A204.1 (cell line): ENCODE measurements around the gene OR9Q1.
"Not testable (repeated sequence)": the region's sequence is repeated elsewhere in the genome, so short reads cannot be mapped to it uniquely, and the experiment has no call there.

Experiments
- FAIRE-seq: peaks from 2 replicates; lab custom pipeline; 2012; peaks lifted over from hg19 to GRCh38; lab: Jason Lieb, UNC

OR9Q1 gene

GRCh38 chr11:58135171-58135570 lies 111.5 kb downstream of the OR9Q1 start:
- no peak for FAIRE-seq

DNA sequence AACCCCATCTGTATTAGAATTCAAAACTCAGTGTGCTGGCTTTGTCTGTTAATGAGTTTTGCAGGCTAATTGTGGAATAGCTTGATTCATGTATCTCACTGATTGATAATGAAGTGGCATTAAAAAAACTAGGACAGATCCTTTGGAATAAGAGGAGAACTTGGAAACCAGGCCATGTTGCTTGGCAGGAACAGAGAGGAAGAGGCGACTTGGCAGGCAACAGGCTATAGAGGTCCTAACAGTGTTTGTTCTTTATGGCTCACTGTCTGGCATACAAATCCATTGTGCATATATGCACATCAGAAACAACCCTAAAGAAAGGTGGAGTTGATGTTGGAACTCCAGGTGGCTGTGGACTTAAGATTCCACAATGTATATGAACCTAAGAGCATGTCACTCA lies 119.1 kb downstream of the OR9Q1 start:
- FAIRE-seq, result no peak

- no peak for FAIRE-seq
These were observed 129.1 kb downstream of the OR9Q1 start for GRCh38 chr11:58152781-58153180.

DNA sequence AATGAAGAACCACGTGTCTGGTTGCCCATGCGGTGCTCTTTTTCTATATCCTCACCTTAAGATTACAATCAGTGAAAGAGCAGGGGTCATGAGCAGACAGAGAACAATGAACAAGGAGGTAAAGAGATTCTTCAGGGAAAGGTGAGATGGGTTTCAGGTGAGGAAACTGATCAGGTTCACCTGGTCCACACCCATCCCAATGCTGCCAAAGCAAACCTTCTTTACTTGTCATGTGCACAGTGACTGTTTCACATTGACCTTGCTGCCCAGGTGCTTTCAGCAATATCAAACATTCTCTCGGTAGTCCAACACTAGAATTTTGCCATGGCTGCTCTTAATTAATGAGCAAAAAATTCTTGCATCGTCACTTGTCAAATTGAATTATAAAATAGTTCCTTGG lies 140.7 kb downstream of the OR9Q1 start:
- FAIRE-seq, result no peak

GRCh38 chr11:58164990-58165389 lies 141.3 kb downstream of the OR9Q1 start:
- no peak for FAIRE-seq

GRCh38 chr11:58165504-58166106 lies 141.9 kb downstream of the OR9Q1 start:
- FAIRE-seq, result no peak

DNA sequence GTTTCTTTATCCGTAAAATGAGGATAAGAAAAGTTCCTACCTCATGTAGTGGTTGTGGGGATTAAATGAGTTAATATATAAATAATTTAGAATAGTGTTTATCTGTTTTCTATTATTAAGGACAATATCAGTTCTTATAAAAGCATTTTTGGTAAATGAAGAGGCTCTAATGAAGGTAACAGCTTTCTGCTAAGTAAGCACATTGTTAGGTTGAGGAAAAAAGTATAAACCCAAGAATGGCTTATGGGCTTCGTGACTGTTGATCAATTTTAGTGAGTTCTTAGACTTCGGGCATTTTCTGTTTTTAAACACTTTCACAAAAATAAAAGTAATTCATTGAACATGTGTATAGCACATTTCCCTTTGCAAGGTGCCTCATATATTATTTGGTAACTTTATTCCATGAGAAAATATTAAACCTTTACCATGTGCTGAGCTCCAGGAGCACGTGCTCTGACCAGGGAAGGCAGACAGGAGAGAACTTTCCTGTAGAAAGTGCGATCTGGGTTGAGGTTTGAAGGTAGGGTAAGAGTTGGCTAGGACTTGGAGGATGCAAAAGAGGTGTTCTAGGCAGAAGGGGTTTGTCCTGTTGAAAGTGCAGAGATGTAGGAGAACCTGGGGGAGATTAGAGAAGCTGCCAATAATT lies 153.9 kb downstream of the OR9Q1 start:
- FAIRE-seq, result no peak

- FAIRE-seq, result no peak
These were observed 154.8 kb downstream of the OR9Q1 start for GRCh38 chr11:58178444-58178843.

DNA sequence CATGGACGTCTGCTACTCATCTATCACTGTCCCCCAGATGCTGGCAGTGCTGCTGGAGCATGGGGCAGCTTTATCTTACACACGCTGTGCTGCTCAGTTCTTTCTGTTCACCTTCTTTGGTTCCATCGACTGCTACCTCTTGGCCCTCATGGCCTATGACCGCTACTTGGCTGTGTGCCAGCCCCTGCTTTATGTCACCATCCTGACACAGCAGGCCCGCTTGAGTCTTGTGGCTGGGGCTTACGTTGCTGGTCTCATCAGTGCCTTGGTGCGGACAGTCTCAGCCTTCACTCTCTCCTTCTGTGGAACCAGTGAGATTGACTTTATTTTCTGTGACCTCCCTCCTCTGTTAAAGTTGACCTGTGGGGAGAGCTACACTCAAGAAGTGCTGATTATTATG lies 156.0 kb downstream of the OR9Q1 start:
- FAIRE-seq, result no peak

DNA sequence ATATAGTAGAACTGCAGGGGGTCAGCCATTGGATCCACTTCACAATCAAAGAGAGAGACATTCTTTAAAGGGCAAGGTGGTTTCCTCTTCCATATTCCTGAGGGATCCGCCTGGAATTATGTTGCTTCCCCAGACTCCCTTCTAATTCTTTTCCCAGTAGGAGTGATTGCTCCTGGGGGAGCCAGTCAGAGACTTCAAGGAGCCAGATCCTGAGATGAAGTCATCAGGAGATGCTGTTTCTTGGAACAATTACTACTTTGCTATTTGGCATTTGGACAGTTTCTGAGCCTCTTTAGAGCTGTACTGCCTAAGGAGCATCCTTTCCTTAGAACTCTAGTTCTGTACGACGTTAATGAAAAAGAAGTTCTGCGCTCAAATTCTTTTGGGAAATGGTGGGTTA lies 163.3 kb downstream of the OR9Q1 start:
- no peak for FAIRE-seq

GRCh38 chr11:58188770-58189169 lies 165.1 kb downstream of the OR9Q1 start, which contains the start of gene OR9Q2:
Gene OR9Q2 (plus strand): TSS chr11:58189070. CDS start chr11:58190491, 1,421 bp downstream.
- no peak for FAIRE-seq

DNA sequence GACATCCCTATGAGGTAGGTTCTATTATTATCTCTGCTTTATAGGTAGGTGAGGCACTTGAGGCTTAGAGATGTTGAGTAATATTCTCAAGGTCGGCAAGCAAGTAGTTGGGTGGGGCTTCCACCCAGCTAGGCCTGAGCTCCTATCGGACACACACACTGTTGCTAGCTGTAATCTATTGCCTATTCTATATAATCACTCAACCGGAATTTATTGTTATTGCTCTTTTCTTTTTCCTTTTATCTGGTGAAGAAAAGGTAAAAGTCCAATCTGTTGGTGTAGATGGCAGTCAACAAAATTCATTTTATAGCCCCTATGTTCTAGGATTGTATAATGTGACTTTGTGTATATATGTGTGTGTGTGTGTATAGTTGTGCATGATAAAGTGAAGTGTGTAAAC lies 168.5 kb downstream of the OR9Q1 start:
- FAIRE-seq, result no peak

DNA sequence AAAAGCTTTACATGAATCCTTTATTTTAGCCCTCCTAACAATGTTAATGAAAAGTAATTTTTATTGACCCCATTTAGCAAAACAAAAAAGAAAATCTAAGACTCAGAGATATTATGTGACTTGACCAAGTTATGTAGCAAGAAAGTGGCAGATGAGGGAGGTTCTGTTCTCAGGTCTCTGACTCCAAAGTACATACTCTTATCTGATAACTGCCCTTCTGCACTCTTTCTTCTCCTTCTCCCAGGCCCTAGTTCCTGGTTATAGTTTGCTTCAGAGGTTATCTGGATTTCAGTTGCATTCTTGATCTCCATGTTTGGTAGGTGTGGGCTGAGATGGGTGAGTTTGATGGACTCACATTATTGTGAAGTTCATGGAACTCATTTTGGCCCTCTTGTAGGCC lies 169.7 kb downstream of the OR9Q1 start:
- FAIRE-seq, result no peak

DNA sequence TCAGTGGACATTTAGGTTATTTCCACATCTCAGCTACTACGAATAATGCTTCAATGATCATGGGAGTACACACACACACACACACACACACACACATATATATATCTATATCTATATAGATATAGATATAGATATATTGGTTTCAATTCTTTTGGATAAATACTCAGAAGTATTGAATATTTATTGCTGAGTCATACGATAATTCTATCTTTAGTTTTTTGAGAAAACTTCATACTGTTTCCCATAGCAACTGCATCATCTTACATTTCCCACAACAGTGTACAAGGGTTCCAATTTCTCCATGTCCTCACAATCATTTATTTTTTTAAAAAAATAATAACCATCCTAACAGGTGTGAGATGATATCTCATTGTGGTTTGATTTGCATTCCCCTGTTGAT lies 172.3 kb downstream of the OR9Q1 start:
- FAIRE-seq, result no peak

DNA sequence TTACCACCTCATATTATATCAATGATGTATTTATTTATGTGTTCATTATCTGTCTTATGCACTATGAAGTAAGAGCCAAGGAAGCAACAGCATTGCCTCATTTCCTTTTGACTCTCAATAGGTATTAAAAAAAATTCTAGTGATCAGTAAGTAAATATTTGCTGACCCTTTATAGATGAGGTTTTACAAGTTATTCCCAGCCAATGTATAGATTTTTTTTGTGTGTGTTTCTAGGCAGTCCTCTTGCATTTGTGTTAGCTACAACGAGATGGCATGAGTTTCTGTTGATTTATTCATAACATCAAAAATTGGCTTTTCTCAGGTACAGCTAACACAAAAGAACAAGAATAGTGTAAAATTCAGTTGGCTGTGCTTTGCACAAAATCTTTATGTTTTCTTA lies 175.6 kb downstream of the OR9Q1 start:
- no peak for FAIRE-seq

DNA sequence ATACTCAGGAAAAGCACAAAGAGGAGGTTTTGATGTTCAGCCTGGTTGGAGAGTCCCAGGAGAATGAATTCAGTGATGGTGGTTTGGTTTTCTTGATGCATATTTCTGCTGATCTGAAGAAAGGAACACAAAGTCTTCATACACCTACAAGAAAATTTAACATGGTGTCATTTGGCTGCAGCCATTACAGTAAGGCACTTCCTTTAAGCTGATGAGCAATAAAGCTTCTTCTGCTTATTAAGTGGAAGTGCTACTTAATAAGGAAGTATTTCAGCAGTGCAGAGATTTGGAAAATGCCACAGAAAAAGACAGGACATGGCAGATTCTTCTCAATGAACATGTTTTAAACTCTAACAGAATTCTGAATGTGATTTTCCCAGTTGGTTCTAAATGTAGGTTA lies 180.4 kb downstream of the OR9Q1 start, which contains the start of gene OR1S2:
OR1S2 (minus strand) TSS at position 101 of the 400 bp plus-strand sequence; CDS start at position 101, 0 bp downstream.
- FAIRE-seq, result no peak

- not testable (repeated sequence) for FAIRE-seq
These were observed 188.7 kb downstream of the OR9Q1 start, which contains the start of gene OR1S1 for GRCh38 chr11:58212420-58212819. Gene OR1S1 (plus strand): TSS chr11:58212720.

- FAIRE-seq, result peak; percentile 21
These were observed 192.8 kb downstream of the OR9Q1 start for GRCh38 chr11:58216476-58216875.

DNA sequence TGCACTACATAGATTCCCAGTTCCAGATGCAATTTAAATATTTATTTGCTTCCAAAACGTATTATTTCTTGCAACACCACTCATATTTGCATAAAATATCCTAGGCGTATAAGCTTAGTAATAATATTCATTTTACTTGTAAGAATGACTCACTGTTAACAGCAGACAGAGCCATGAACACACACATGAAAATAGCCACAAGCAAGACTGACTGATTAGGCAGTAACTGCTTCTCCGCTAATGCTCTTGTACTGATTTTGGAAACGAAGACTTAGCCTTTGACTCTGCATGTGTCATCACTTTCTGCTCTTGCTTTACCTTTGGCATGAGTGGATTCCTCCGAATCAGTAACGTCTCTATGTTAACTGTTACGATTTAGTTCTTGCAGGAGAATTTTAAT lies 199.0 kb downstream of the OR9Q1 start:
- FAIRE-seq, result no peak

GRCh38 chr11:58227956-58228615 lies 204.4 kb downstream of the OR9Q1 start:
- no peak for FAIRE-seq
